ENCODE measurements around the gene TRIM46.

TRIM46 gene

DNA sequence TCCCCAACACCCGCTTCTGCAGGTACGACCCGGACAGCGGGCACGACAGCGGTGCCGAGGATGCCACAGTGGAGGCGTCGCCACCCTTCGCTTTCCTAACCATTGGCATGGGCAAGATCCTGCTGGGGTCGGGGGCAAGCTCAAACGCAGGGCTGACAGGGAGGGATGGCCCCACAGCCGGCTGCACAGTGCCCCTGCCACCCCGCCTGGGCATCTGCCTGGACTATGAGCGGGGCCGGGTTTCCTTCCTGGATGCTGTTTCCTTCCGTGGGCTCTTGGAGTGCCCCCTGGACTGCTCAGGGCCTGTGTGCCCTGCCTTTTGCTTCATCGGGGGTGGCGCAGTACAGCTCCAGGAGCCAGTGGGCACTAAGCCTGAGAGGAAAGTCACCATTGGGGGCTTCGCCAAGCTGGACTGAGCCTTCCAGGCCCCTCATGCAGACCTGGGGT, 10.1 kb downstream of the TRIM46 start:
- no peak overlapping the region for H3K4me3 ChIP-seq (ENCODE audit: low read depth, low read length)
- no peak for TF ChIP-seq CTCF (IDR thresholded peaks at IDR 0.05; ENCODE audit: low read depth, low read length)

DNA sequence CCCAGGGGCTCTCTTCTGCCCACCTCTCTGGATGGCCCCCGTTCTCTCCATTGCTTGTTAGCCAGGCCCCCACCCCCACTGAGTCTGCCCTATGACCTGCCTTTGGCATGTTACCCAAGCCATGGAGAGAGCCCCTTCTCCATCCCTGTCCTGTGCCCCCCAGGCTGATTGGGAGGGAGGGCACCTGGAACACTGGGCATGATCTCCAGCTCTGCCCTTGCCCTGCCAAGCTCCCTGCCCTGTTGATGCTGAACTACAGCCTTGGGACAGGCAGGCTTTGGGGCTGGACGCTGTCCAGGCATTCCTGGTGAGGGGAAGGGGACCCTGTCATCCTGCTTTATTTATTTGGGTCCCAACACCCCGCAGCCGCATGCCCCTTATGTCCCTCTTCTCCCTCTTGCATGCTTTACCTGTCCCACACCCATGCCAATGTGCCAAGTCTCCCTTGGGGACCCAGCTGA, 10.7 kb downstream of the TRIM46 start:
- TF ChIP-seq CTCF (IDR thresholded peaks at IDR 0.05; ENCODE audit: low read depth, low read length): no peak
- no peak overlapping the region for H3K4me3 ChIP-seq (ENCODE audit: low read depth, low read length)

- no peak overlapping the region for H3K4me3 ChIP-seq (ENCODE audit: low read depth, low read length)
- TF ChIP-seq CTCF (IDR thresholded peaks at IDR 0.05; ENCODE audit: low read depth, low read length): no peak
These were observed 11.5 kb downstream of the TRIM46 start for GRCh38 chr1:155184835-155185782.

- H3K4me3 ChIP-seq (ENCODE audit: low read depth, low read length): no peak overlapping the region
- TF ChIP-seq CTCF (IDR thresholded peaks at IDR 0.05; ENCODE audit: low read depth, low read length): no peak
These were observed 12.1 kb downstream of the TRIM46 start for GRCh38 chr1:155185783-155186066.

DNA sequence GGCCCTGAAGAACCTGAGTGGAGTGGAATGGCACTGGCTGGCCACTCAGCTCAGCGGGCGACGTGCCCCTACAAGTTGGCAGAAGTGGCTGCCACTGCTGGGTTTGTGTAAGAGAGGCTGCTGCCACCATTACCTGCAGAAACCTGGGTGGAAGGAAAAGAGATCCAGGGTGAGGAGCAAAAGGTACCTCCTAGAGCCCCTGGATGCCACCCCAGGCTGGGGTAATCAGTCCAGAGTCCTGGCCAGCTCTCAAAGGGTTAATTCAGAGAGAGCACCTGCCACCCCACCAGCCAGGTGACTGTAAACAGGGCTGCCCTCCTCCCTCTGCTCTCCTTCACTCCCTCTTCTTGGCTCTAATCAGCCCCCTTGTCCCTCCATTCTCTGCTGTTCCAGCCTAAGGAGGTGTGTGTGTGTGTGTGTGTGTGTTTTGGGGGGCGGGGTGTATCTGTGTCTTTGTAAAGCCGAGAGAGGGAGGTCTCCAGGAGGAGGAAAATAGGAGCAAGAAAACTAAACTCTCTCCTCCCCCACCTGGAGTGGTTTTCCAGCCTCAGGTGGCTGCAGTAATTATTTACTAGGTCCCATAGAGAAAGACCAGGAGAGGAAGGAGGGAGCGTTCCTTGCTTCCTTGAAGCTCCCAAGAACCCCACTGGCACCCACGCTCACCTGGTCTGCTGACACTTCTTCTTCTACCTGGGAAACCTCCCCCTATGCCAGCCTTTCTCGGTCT, 12.6 kb downstream of the TRIM46 start:
- TF ChIP-seq CTCF (IDR thresholded peaks at IDR 0.05; ENCODE audit: low read depth, low read length): no peak
- no peak overlapping the region for H3K4me3 ChIP-seq (ENCODE audit: low read depth, low read length)

GRCh38 chr1:155186794-155187455, 13.3 kb downstream of the TRIM46 start:
- H3K4me3 ChIP-seq (ENCODE audit: low read depth, low read length): no peak overlapping the region
- no peak for TF ChIP-seq CTCF (IDR thresholded peaks at IDR 0.05; ENCODE audit: low read depth, low read length)

Data from WI38 (cell line).